HepG2 (cell line): ENCODE measurements around the gene NAB2. TPM values are rescaled to one million over a fixed set of nuclear protein-coding genes. Genes with fewer than 3 reads are reported as not detected.

ENCODE experiments used
- ATAC-seq: fragments of 200-7000 bp; cut with Tn5 transposase; 3 replicates; pipeline ENCODE4 v1.9.1; 2020; ENCODE audit warnings: mild to moderate bottlenecking, moderate library complexity
- BruUV-seq: library from RNA; stranded (reverse); fragments of 400-500 nt; replicated peaks from 2 replicates; lab custom pipeline; 2021; lab: Mats Ljungman, UMichigan
- CTCF ChIA-PET: fragments of 300-600 bp; formaldehyde crosslinking; extraction: SDS; loops from one replicate; lab custom pipeline; 2021; ENCODE audit warnings: low total read pairs, inconsistent platforms, low intra/inter-chr PET ratio; lab: Yijun Ruan, JAX
- POLR2A ChIA-PET: fragments of 350-600 bp; sonication (Branson Sonifier 250); formaldehyde crosslinking; loops from one replicate; lab custom pipeline; 2020; ENCODE audit warnings: antibody characterized with exemption, inconsistent platforms; lab: Yijun Ruan, JAX
- DNase-seq: peaks from one replicate; pipeline ENCODE4 v3.0.0-alpha.2; 2015; ENCODE audit warnings: low spot score
- FAIRE-seq: peaks from 3 replicates; lab custom pipeline; 2011; peaks lifted over from hg19 to GRCh38; lab: Jason Lieb, UNC
- H2AFZ ChIP-seq: one replicate; pipeline ENCODE4 v1.6.1; 2011; ENCODE audit warnings: low read length, inconsistent platforms
- H3K27ac ChIP-seq: fragments of 300-600 bp; 3 replicates; pipeline ENCODE4 v1.8.0; 2011; ENCODE audit warnings: mixed run types, mild to moderate bottlenecking, mixed read lengths, low read length, inconsistent platforms; ENCODE audit not compliant: insufficient read depth; ENCODE audit errors: extremely low read length
- H3K27me3 ChIP-seq, 2 experiments: fragments of 200-600 bp in 1 of 2; 2 replicates in 1 of 2; 3 replicates in 1 of 2; pipeline versions ENCODE4 v1.6.0 to v1.8.0; 2011; ENCODE audit warnings: low read length in 2 of 2, mild to moderate bottlenecking in 2 of 2, moderate library complexity in 2 of 2, inconsistent platforms in 1 of 2; ENCODE audit not compliant: insufficient read depth in 2 of 2, control insufficient read depth in 1 of 2
- H3K36me3 ChIP-seq, 2 experiments: fragments of 200-600 bp in 1 of 2; replicated peaks in 1 of 2; 2 replicates in 1 of 2; 3 replicates in 1 of 2; pipeline versions ENCODE4 v1.5.1 to v1.8.0; 2011; ENCODE audit warnings: low read length in 2 of 2, inconsistent platforms in 1 of 2; ENCODE audit not compliant: insufficient read depth in 2 of 2, control insufficient read depth in 1 of 2
- H3K4me1 ChIP-seq: 2 replicates; pipeline ENCODE4 v1.5.1; 2012; ENCODE audit warnings: low read length, inconsistent platforms; ENCODE audit not compliant: insufficient read depth
- H3K4me2 ChIP-seq: 2 replicates; pipeline ENCODE4 v1.6.0; 2011; ENCODE audit warnings: low read depth, low read length, inconsistent platforms
- H3K4me3 ChIP-seq, 3 experiments: fragments of 200-600 bp in 1 of 3; sonication (generic), shearing (Covaris generic) in 1 of 3; replicated peaks in 1 of 3; 2 replicates each; pipeline ENCODE4 v1.5.1; 2011 to 2016; ENCODE audit warnings: low read length in 3 of 3, inconsistent platforms in 2 of 3, low read depth in 2 of 3, mild to moderate bottlenecking in 2 of 3, control low read depth in 1 of 3, mixed read lengths in 1 of 3; ENCODE audit not compliant: insufficient read depth in 1 of 3
- H3K79me2 ChIP-seq: one replicate; pipeline ENCODE4 v1.6.1; 2011; ENCODE audit warnings: low read length, inconsistent platforms; ENCODE audit not compliant: insufficient read depth
- H3K9ac ChIP-seq: 2 replicates; pipeline ENCODE4 v1.6.0; 2011; ENCODE audit warnings: mild to moderate bottlenecking, low read depth, low read length, inconsistent platforms; ENCODE audit not compliant: insufficient read depth
- H3K9me3 ChIP-seq: 2 replicates; pipeline ENCODE4 v1.5.1; 2012; ENCODE audit warnings: mild to moderate bottlenecking, low read length
- H4K20me1 ChIP-seq: 2 replicates; pipeline ENCODE4 v1.6.0; 2011; ENCODE audit warnings: inconsistent platforms, mild to moderate bottlenecking, low read length, moderate library complexity; ENCODE audit not compliant: insufficient read depth
- AFF4 ChIP-seq: sonication (generic); formaldehyde crosslinking; IDR thresholded peaks from 2 replicates; pipeline ENCODE4 v1.4.0; 2020; ENCODE audit warnings: missing genetic modification reagents
- HMGXB3 ChIP-seq: sonication (generic); formaldehyde crosslinking; IDR thresholded peaks from 2 replicates; pipeline ENCODE4 v1.4.0; 2020; ENCODE audit warnings: missing genetic modification reagents, borderline replicate concordance
- NKX3-1 ChIP-seq: sonication (generic); formaldehyde crosslinking; IDR thresholded peaks from 2 replicates; pipeline ENCODE4 v1.5.0; 2020; ENCODE audit warnings: missing genetic modification reagents
- POLR2G ChIP-seq: fragments of 200-400 bp; formaldehyde crosslinking; IDR thresholded peaks from 2 replicates; pipeline ENCODE4 v1.6.1; 2018; ENCODE audit warnings: mild to moderate bottlenecking, low read depth, low read length, moderate library complexity
- RBM22 ChIP-seq: fragments of 200-400 bp; formaldehyde crosslinking; optimal IDR thresholded peaks from 2 replicates; pipeline ENCODE3; 2017; ENCODE audit warnings: mild to moderate bottlenecking, low read length, moderate library complexity
- REL ChIP-seq: sonication (generic); formaldehyde crosslinking; conservative IDR thresholded peaks from 2 replicates; pipeline ENCODE4 v1.8.0; 2022; ENCODE audit warnings: mild to moderate bottlenecking, missing genetic modification reagents, moderate library complexity
- TAF1 ChIP-seq: sonication (generic); formaldehyde crosslinking; IDR thresholded peaks from 2 replicates; pipeline ENCODE4 v1.4.0; 2020; ENCODE audit warnings: missing genetic modification reagents
- THAP9 ChIP-seq: sonication (generic); formaldehyde crosslinking; IDR thresholded peaks from 2 replicates; pipeline ENCODE4; 2020; ENCODE audit warnings: missing genetic modification reagents, mild to moderate bottlenecking, borderline replicate concordance
- WGBS: methylation state at CpG from one replicate; pipeline ENCODE4 v1.1.6; 2017; ENCODE audit warnings: low lambda C conversion rate; 5-methylcytosine and 5-hydroxymethylcytosine counted together
- in situ Hi-C: cut with HindIII; loops from 2 replicates; pipeline ENCODE4 v1.10.0; 2017; ENCODE audit warnings: low pct_unique_long_range_greater_than_20kb; ENCODE audit not compliant: extremely low pct_ligation_motif_present
- intact Hi-C: fragments of 100-400 bp; cut with micrococcal nuclease; formaldehyde crosslinking; loops from one replicate; pipeline ENCODE4 v1.10.0; 2022; ENCODE audit not compliant: unreplicated experiment
- polyA plus RNA-seq, 8 experiments: library from polyadenylated mRNA; depleted of rRNA in 3 of 8; stranded (reverse) in 7 of 8; unstranded in 1 of 8; fragments of >200 nt; fragmentation: Illumina TruSeq in 4 of 8; extraction: Trizol in 4 of 8; gene quantifications; 2 replicates each; pipeline versions ENCODE4 v1.2.1 to v1.2.3, GENCODE V29; 2011 to 2016; ENCODE audit warnings: low read depth in 4 of 8, missing spikeins in 1 of 8, mixed read lengths in 1 of 8; ENCODE audit not compliant: insufficient read depth in 1 of 8
- total RNA-seq, 5 experiments: library from RNA; depleted of rRNA; stranded (reverse); fragments of >200 nt; fragmentation: Illumina TruSeq; extraction: Trizol; gene quantifications; 2 replicates each; pipeline ENCODE4 v1.2.3, GENCODE V29; 2016; ENCODE audit warnings: low read depth in 1 of 5

Gene NAB2
- total and polyA plus RNA-seq, 2 of the 13 experiments (the other 11 are each of a cell fraction or from before 2014, with no cell fraction given) = 11.7 to 12.9 TPM

- BruUV-seq = no TSS peak
- H3K4me1 ChIP-seq = peaks cover 33% of the 10 kb centered on the region
- in situ Hi-C loops (no loop called here), intact Hi-C loops (no loop called here)
- no peak for ATAC-seq
- CTCF ChIA-PET = no interaction called here
- H4K20me1 ChIP-seq = 0 out of 2 replicates have a peak, but pooled peaks cover 6% of the 10 kb centered on the region
- DNase-seq = no peak
- FAIRE-seq = no peak
- H3K27me3 ChIP-seq = no peaks in the 10 kb centered on the region; a peak in 1 of 5 replicates
- H3K4me2 ChIP-seq = no peak overlapping the region
- H2AFZ ChIP-seq = no peak overlapping the region
- H3K9ac ChIP-seq = no peak overlapping the region
- WGBS = 94% methylated on average over 15 of the region's 15 CpGs
- no peaks in the 10 kb centered on the region for H3K9me3 ChIP-seq
- H3K36me3 ChIP-seq = peaks cover 14 to 37% of the 10 kb centered on the region in 2 experiments; a peak in 4 of 5 replicates
- no peak overlapping the region for H3K4me3 ChIP-seq
- H3K79me2 ChIP-seq = peaks cover 13% of the 10 kb centered on the region
- POLR2A ChIA-PET = interaction anchor here (2.8 to 13.5 kb wide), 2 partner anchors 7 to 16 kb away, joined by 18 to 309 read pairs; partner anchors contain the start of gene STAT6
- no peak overlapping the region for H3K27ac ChIP-seq
- TF ChIP-seq HMGXB3 (CRISPR knock-in tag) = no peak
- no peak for TF ChIP-seq THAP9 (CRISPR knock-in tag)
- peak; percentile 74 for TF ChIP-seq RBM22
- TF ChIP-seq AFF4 = no peak
- TF ChIP-seq POLR2G = 0 out of 2 replicates have a peak, but pooled peaks have one; percentile 15
- TF ChIP-seq NKX3-1 (CRISPR knock-in tag) = no peak
- TF ChIP-seq REL (CRISPR knock-in tag) = no peak
- no peak for TF ChIP-seq TAF1 (CRISPR knock-in tag)
Observed at GRCh38 chr12:57094208-57095160, 5.6 kb downstream of the NAB2 start.
